Measurements from ENCODE around the gene ZMIZ1. TPM values are rescaled to one million over a fixed set of nuclear protein-coding genes. Genes with fewer than 3 reads are reported as not detected.

ZMIZ1 gene
- total and polyA plus RNA-seq, 8 donors = 63.1 to 87.2 (median 76.8) TPM

DNA sequence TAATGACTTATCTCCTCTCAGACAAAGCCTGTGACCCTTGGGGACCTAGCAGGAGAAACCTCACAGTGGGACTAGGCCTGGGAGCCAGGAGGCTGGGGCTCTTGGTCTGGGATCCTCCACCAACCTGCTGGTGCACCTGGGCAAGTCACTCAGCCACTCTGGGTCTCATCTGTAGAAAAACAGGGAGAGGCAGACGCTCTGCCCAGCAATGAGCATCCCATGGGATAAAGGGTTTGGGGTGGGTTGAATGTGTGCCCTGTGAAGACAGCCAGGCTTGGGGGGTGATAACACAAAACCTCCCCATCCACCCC lies 81.6 kb downstream of the ZMIZ1 start:
- no peaks in the 10 kb centered on the region for H3K36me3 ChIP-seq
- TF ChIP-seq, protein P1, sequence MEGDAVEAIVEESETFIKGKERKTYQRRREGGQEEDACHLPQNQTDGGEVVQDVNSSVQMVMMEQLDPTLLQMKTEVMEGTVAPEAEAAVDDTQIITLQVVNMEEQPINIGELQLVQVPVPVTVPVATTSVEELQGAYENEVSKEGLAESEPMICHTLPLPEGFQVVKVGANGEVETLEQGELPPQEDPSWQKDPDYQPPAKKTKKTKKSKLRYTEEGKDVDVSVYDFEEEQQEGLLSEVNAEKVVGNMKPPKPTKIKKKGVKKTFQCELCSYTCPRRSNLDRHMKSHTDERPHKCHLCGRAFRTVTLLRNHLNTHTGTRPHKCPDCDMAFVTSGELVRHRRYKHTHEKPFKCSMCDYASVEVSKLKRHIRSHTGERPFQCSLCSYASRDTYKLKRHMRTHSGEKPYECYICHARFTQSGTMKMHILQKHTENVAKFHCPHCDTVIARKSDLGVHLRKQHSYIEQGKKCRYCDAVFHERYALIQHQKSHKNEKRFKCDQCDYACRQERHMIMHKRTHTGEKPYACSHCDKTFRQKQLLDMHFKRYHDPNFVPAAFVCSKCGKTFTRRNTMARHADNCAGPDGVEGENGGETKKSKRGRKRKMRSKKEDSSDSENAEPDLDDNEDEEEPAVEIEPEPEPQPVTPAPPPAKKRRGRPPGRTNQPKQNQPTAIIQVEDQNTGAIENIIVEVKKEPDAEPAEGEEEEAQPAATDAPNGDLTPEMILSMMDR (IDR thresholded peaks at IDR 0.05) = no peak
- peaks cover 71 to 97% of the 10 kb centered on the region in 2 donors for H3K4me1 ChIP-seq
- H3K27ac ChIP-seq = peak overlapping the region; percentile 87 to 88
- ATAC-seq (no peak), DNase-seq (no peak)
- no peak overlapping the region for H3K4me3 ChIP-seq
- H3K9me3 ChIP-seq = no peaks in the 10 kb centered on the region
- H3K27me3 ChIP-seq = no peaks in the 10 kb centered on the region
- intact Hi-C loops (cut with DNase I) = no loop called here

DNA sequence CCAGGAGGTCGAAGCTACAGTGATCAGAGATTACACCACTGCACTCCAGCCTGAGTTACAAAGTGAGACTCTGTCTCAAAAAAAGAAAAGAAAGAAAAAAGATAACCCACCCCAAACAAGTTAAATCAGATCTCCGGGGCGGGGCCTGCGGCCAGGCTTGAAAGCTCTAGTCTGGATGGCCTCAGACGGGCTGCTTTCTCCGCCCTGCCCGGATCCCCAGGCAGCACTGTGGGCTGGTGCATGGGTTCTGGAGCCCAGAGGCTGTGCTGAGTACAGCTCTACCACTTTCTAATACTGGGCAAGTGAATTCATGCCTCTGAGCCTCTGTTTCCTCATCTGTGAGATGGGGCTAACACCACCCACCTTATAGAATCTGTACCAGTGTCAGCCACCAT lies 83.7 kb downstream of the ZMIZ1 start:
- H3K4me1 ChIP-seq = peaks cover 60 to 97% of the 10 kb centered on the region in 2 donors
- no peak for ATAC-seq
- H3K4me3 ChIP-seq = no peak overlapping the region
- H3K36me3 ChIP-seq = no peaks in the 10 kb centered on the region
- intact Hi-C loops (cut with DNase I) = no loop called here
- no peaks in the 10 kb centered on the region for H3K27me3 ChIP-seq
- DNase-seq = no peak
- TF ChIP-seq, protein P1 (IDR thresholded peaks at IDR 0.05) = no peak
- H3K27ac ChIP-seq = peak overlapping the region; percentile 87 to 88
- H3K9me3 ChIP-seq = no peaks in the 10 kb centered on the region

DNA sequence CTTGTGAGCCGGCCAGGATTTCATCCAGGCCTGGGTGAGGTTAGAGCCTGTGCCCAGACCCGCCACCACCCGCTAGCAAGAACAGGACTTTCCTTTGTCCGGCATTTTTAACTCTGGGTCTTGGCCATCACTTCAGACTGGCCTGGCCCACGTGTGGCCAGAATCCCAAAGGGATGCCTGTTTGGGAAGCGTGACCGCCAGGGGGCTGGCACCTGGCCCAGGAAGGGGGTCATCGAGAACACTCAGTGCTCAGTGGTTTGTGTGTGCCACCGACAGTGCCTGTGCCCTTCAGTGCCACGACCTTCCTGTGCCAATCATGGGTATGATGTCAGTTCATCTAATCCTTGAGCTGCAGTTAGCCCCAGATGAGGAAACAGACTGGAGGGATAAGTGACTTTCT lies 85.0 kb downstream of the ZMIZ1 start:
- Histone ChIP-seq H3K36me3 (no peaks in the 10 kb centered on the region), H3K27me3 (no peaks in the 10 kb centered on the region), H3K4me1 (peaks cover 59 to 97% of the 10 kb centered on the region in 2 donors), H3K27ac (peak overlapping the region in 1 of 2 donors; percentile 81), H3K4me3 (no peak overlapping the region), H3K9me3 (no peaks in the 10 kb centered on the region)
- intact Hi-C loops (cut with DNase I) = no loop called here
- ATAC-seq = no peak
- TF ChIP-seq, protein P1 (IDR thresholded peaks at IDR 0.05) = no peak
- no peak for DNase-seq

DNA sequence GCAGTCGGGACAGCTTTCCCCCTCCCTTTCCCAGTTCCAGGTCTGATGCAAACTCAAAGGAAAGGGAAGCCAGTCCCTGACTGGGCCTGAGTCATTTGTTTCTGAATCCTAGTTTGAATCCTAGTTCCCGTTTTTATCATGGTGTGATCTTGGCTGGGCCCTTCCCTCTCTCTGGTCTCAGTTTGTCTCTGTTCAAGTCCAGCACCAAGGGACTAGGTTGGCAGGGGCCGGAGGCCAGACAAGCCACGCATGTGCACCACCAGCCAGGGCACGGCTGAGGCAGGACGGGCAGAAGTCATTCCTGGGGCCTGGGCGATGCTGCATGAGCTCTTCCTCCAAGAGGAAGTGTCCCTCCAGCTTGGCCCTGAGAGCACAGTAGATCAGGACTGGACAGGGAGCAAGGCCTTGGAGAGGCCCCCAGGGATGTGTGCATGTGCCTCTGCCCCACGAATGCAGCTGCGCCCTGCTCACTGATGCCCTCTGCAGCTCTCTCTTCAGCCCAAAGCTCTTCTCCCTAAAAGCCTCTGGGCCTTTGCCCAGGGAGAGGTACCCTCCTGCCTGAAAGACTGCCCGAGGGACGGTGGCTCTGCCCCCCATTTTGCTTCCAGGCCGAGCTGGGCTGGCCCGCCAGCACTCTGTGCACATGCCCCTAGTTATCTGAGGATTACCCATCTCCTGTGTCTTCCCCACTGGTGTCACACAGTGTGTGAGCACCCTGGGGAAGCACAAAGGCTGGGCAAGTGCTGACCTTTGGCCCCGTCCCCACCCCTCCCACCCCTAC lies 86.7 kb downstream of the ZMIZ1 start:
- H3K4me1 ChIP-seq = peaks cover 55 to 97% of the 10 kb centered on the region in 2 donors
- no peaks in the 10 kb centered on the region for H3K27me3 ChIP-seq
- peak overlapping the region; percentile 8 to 81 for H3K27ac ChIP-seq
- H3K9me3 ChIP-seq = no peaks in the 10 kb centered on the region
- DNase-seq (no peak), ATAC-seq (no peak)
- intact Hi-C loops (cut with DNase I) = no loop called here
- H3K36me3 ChIP-seq = no peaks in the 10 kb centered on the region
- TF ChIP-seq, protein P1 (IDR thresholded peaks at IDR 0.05) = no peak
- H3K4me3 ChIP-seq = no peak overlapping the region

DNA sequence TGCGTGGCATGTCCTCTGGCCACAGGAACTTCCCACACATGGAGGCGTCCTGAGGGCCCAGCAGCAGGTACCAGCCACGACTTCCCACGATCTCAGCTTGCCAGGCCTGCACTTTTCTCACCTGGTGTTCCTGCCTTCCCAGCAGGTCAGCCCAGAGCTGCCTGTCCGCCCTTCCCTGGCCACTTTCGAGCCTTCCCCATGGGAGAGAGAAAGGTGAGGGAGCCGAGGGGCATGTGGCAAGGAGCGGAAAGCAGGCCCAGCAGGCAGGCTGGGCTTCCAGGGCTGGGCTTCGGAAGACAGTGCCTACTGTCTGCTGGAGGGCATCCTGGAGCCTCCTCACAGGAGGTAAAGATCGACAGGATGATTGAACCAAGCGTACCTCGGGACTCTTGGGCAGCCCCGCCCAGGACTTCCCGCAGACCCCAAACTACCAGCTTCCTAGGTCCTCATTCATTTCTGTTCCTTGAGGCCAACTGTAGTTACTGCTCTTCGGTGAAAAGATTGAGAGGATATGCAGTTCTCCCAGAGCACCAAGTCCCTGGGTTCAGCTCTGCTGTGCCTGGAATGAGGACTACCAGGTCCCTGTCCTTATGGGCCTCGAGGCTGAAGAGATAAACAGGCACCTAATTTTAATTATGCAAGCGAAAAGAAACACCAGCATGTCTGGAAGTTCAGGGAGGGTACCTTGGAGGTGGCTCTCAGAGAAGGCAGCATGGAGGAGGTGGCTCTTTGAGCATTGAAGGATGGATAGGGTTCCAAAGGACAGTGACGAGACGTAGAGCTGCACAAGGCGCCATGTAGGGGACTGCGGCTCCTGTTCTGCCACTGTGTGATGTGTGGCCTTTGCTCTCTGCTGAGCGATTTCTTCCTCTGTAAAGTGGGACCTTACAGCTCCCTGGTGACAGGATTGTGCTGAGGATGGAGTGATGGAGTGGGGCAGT lies 87.8 kb downstream of the ZMIZ1 start:
- DNase-seq = no peak
- no peak for ATAC-seq
- no peaks in the 10 kb centered on the region for H3K36me3 ChIP-seq
- TF ChIP-seq, protein P1 (IDR thresholded peaks at IDR 0.05) = no peak
- H3K4me3 ChIP-seq = no peak overlapping the region
- H3K9me3 ChIP-seq = no peaks in the 10 kb centered on the region
- intact Hi-C loops (cut with DNase I) = no loop called here
- H3K27me3 ChIP-seq = no peaks in the 10 kb centered on the region
- peak overlapping the region; percentile 70 to 81 for H3K27ac ChIP-seq
- peaks cover 44 to 93% of the 10 kb centered on the region in 2 donors for H3K4me1 ChIP-seq

Measured in left lung (tissue), 10 donors.